ENCODE measurements around the gene CADM2.

The CADM2 gene

GRCh38 chr3:85321892-85322291 is 363.1 kb downstream of the CADM2 start:
- DNase-seq (ENCODE audit: low read depth): no peak

GRCh38 chr3:85330071-85330470 is 371.3 kb downstream of the CADM2 start:
- no peak for DNase-seq (ENCODE audit: low read depth)

- DNase-seq (ENCODE audit: low read depth): no peak
These were observed 379.1 kb downstream of the CADM2 start for GRCh38 chr3:85337895-85338294.

GRCh38 chr3:85342915-85343314 is 384.1 kb downstream of the CADM2 start:
- DNase-seq (ENCODE audit: low read depth): no peak

- DNase-seq (ENCODE audit: low read depth): no peak
These were observed 396.8 kb downstream of the CADM2 start for GRCh38 chr3:85355572-85355971.

- no peak for DNase-seq (ENCODE audit: low read depth)
These were observed 402.1 kb downstream of the CADM2 start for GRCh38 chr3:85360742-85361387.

GRCh38 chr3:85364296-85364909 is 405.6 kb downstream of the CADM2 start:
- no peak for DNase-seq (ENCODE audit: low read depth)

GRCh38 chr3:85370341-85370740 is 411.6 kb downstream of the CADM2 start:
- no peak for DNase-seq (ENCODE audit: low read depth)

GRCh38 chr3:85376131-85376530 is 417.3 kb downstream of the CADM2 start:
- no peak for DNase-seq (ENCODE audit: low read depth)

GRCh38 chr3:85377115-85377514 is 418.3 kb downstream of the CADM2 start:
- DNase-seq (ENCODE audit: low read depth): no peak

- no peak for DNase-seq (ENCODE audit: low read depth)
These were observed 425.6 kb downstream of the CADM2 start for GRCh38 chr3:85384372-85384771.

GRCh38 chr3:85387913-85388505 is 429.2 kb downstream of the CADM2 start:
- DNase-seq (ENCODE audit: low read depth): no peak

- DNase-seq (ENCODE audit: low read depth): no peak
These were observed 435.6 kb downstream of the CADM2 start for GRCh38 chr3:85394424-85394823.

GRCh38 chr3:85397434-85397833 is 438.6 kb downstream of the CADM2 start:
- no peak for DNase-seq (ENCODE audit: low read depth)

- DNase-seq (ENCODE audit: low read depth): no peak
These were observed 467.3 kb downstream of the CADM2 start for GRCh38 chr3:85426121-85426520.

- no peak for DNase-seq (ENCODE audit: low read depth)
These were observed 468.7 kb downstream of the CADM2 start for GRCh38 chr3:85427467-85427866.

- DNase-seq (ENCODE audit: low read depth): no peak
These were observed 473.3 kb downstream of the CADM2 start for GRCh38 chr3:85432081-85432480.

GRCh38 chr3:85433319-85433718 is 474.5 kb downstream of the CADM2 start:
- no peak for DNase-seq (ENCODE audit: low read depth)

GRCh38 chr3:85455561-85456200 is 496.9 kb downstream of the CADM2 start:
- no peak for DNase-seq (ENCODE audit: low read depth)

- no peak for DNase-seq (ENCODE audit: low read depth)
These were observed 515.5 kb downstream of the CADM2 start for GRCh38 chr3:85474241-85474640.

- DNase-seq (ENCODE audit: low read depth): no peak
These were observed 516.6 kb downstream of the CADM2 start for GRCh38 chr3:85475346-85475745.

GRCh38 chr3:85476891-85477495 is 518.2 kb downstream of the CADM2 start:
- no peak for DNase-seq (ENCODE audit: low read depth)

Data from activated T-helper 9 cell treated with anti-CD3 and anti-CD28 coated beads, Interleukin-2, amount 50 U/mL, for 16 hours (primary cell).